GM10266 (cell line): ENCODE measurements around the gene MPG.
"Not testable (repeated sequence)": the region's sequence is repeated elsewhere in the genome, so short reads cannot be mapped to it uniquely, and the experiment has no call there.

Experiments
- DNase-seq: peaks from one replicate; pipeline ENCODE4 v3.0.0; 2012; ENCODE audit errors: extremely low spot score
- TF ChIP-seq, protein P1 (sequence below): IDR thresholded peaks from 2 replicates; pipeline ENCODE4 v1.5.1; 2012; ENCODE audit warnings: mild to moderate bottlenecking, low read depth; ENCODE audit not compliant: control insufficient read depth, insufficient read depth; ENCODE audit errors: missing control alignments

Gene MPG

GRCh38 chr16:122361-122760 lies 44.3 kb downstream of the MPG start:
- TF ChIP-seq, protein P1, sequence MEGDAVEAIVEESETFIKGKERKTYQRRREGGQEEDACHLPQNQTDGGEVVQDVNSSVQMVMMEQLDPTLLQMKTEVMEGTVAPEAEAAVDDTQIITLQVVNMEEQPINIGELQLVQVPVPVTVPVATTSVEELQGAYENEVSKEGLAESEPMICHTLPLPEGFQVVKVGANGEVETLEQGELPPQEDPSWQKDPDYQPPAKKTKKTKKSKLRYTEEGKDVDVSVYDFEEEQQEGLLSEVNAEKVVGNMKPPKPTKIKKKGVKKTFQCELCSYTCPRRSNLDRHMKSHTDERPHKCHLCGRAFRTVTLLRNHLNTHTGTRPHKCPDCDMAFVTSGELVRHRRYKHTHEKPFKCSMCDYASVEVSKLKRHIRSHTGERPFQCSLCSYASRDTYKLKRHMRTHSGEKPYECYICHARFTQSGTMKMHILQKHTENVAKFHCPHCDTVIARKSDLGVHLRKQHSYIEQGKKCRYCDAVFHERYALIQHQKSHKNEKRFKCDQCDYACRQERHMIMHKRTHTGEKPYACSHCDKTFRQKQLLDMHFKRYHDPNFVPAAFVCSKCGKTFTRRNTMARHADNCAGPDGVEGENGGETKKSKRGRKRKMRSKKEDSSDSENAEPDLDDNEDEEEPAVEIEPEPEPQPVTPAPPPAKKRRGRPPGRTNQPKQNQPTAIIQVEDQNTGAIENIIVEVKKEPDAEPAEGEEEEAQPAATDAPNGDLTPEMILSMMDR, result no peak
- DNase-seq, result no peak

DNA sequence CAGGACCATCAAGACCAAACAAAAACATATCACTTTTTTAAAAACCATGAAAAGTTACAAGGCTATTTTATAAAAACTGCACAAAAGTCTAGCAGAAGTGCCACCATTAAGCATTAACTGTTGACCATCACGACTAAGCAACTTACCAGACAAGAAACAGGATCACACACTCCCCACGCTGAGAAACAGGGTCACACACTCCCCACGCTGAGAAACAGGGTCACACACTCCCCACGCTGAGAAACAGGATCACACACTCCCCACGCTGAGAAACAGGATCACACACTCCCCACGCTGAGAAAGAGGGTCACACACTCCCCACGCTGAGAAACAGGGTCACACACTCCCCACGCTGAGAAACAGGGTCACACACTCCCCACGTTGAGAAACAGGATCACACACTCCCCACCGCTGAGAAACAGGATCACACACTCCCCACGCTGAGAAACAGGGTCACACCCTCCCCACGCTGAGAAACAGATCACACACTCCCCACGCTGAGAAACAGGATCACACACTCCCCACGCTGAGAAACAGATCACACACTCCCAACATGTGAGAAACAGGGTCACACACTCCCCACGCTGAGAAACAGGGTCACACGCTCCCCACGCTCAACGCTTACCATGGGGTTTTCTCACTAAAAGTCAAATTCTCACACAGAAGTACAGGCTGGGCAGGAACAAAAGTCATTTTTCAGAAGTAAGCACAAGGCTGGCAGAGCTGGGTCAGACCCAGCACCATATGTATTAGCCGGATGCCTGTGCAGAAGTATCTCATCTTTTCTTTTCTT lies 45.7 kb downstream of the MPG start:
- DNase-seq, result not testable (repeated sequence)

GRCh38 chr16:125011-125410 lies 47.0 kb downstream of the MPG start:
- DNase-seq, result no peak
- TF ChIP-seq, protein P1, result no peak

DNA sequence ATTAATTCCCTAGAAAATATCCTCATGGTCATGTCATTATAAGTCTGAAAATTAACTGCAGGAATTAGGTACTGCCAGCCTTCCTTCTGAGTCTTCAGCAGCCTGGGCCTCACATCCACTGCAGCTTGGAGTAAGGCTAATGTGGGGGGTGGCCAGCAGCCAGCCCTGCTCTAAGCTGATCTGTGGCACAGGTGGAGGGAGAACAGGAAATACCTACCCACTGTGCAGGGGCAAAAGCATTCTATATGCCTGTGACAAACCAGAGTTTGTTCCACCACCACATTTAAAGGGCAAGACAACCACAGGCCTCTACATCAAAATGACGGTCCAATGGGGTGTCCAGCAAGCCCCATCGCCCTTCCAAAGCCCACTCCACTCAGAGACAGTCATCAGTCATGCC lies 51.0 kb downstream of the MPG start:
- TF ChIP-seq, protein P1, result no peak
- DNase-seq, result no peak

- no peak for DNase-seq
- TF ChIP-seq, protein P1, result no peak
These were observed 52.6 kb downstream of the MPG start for GRCh38 chr16:130533-131173.

DNA sequence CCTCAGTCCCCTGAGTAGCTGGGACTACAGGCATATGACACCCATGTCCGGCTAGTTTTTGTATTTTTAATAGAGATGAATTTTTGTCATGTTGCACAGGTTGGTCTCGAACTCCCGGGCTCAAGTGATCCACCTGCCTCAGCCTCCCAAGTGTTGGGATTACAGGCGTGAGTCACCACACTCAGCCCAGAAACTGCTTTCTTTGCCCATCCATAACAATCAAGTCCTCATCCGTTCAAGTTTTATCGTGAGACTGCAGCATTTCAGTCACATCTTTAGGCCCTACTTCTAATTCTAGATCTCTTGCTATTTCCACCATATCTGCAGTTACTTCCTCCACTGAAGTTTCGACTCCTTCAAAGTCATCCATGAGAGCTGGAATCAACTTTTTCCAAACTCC lies 54.1 kb downstream of the MPG start:
- DNase-seq, result no peak
- TF ChIP-seq, protein P1, result no peak

DNA sequence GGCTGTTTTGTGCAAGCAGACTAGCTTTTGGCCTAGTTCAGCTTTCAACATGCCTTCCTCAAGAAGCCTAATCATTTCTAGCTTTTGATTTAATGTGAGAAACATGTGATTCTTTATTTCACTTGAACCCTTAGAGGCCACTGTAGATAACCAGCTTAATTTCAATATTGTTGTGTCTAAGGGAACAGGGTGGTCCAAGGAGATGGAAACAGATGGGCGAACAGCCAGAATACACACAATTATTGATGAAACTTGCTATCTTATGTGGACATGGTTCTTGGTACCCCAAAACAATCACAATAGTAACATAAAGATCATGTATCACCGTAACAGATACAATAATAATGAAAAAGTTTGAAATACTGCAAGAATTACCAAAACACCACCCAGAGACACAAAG lies 55.7 kb downstream of the MPG start:
- TF ChIP-seq, protein P1, result no peak
- DNase-seq, result no peak
